CD4-positive, alpha-beta T cell (primary cell): ENCODE results near the gene IL17REL. TPM values are rescaled to one million over a fixed set of nuclear protein-coding genes. Genes with fewer than 3 reads are reported as not detected.

Source experiments
- ATAC-seq: fragments of 200-7000 bp; cut with Tn5 transposase; one replicate; pipeline ENCODE4 v1.10.0; 2022; ENCODE audit warnings: mild to moderate bottlenecking; ENCODE audit not compliant: poor library complexity
- CTCF ChIA-PET: fragments of 350-600 bp; sonication (Branson Sonifier 250); formaldehyde crosslinking; loops from one replicate; lab custom pipeline; 2021; ENCODE audit warnings: antibody characterized with exemption, inconsistent platforms; lab: Charles Lee
- POLR2A ChIA-PET: fragments of 350-600 bp; sonication (Branson Sonifier 250); formaldehyde crosslinking; loops from one replicate; lab custom pipeline; 2021; ENCODE audit warnings: antibody characterized with exemption, inconsistent platforms; lab: Charles Lee
- DNase-seq, 14 experiments: peaks; one replicate each; pipeline ENCODE4 v3.0.0-alpha.2; 2013 to 2020; ENCODE audit warnings: mixed read lengths in 2 of 14
- H3K27ac ChIP-seq, 2 donors: one replicate each; pipeline versions ENCODE4 v1.5.1 to v1.7.0; 2013; ENCODE audit warnings: low read length in 2 of 2, low read depth in 1 of 2, mild to moderate bottlenecking in 1 of 2
- H3K27me3 ChIP-seq, 2 experiments: 1 replicate in 1 of 2; 2 replicates in 1 of 2; pipeline versions ENCODE4 v1.6.1 to v1.7.0; 2013; ENCODE audit warnings: low read length in 2 of 2, control low read depth in 1 of 2, mild to moderate bottlenecking in 1 of 2, moderate library complexity in 1 of 2; ENCODE audit not compliant: insufficient read depth in 2 of 2, control insufficient read depth in 1 of 2
- H3K36me3 ChIP-seq: one replicate; pipeline ENCODE4 v1.6.1; 2013; ENCODE audit warnings: low read length, control low read depth; ENCODE audit not compliant: insufficient read depth
- H3K4me1 ChIP-seq: one replicate; pipeline ENCODE4 v1.6.1; 2013; ENCODE audit warnings: low read length, control low read depth; ENCODE audit not compliant: insufficient read depth
- H3K4me3 ChIP-seq: one replicate; pipeline ENCODE4 v1.5.1; 2013; ENCODE audit warnings: mild to moderate bottlenecking, low read length, moderate library complexity
- H3K9me3 ChIP-seq, 2 experiments: 1 replicate in 1 of 2; 2 replicates in 1 of 2; pipeline versions ENCODE4 v1.6.1 to v1.7.0; 2013; ENCODE audit warnings: low read length in 2 of 2, mild to moderate bottlenecking in 2 of 2, control low read depth in 1 of 2, moderate library complexity in 1 of 2; ENCODE audit not compliant: control insufficient read depth in 1 of 2, insufficient read depth in 1 of 2
- H3K27ac Mint-ChIP-seq: one replicate; pipeline ENCODE4 v1.8.0; 2020; ENCODE audit warnings: mixed read lengths
- H3K27me3 Mint-ChIP-seq: one replicate; pipeline ENCODE4 v1.8.0; 2021; ENCODE audit warnings: mixed read lengths
- H3K36me3 Mint-ChIP-seq: one replicate; pipeline ENCODE4 v1.8.0; 2021; ENCODE audit warnings: low read depth, mixed read lengths
- H3K4me1 Mint-ChIP-seq: one replicate; pipeline ENCODE4 v1.8.0; 2021; ENCODE audit warnings: low read depth, mixed read lengths
- H3K4me3 Mint-ChIP-seq: one replicate; pipeline ENCODE4 v1.8.0; 2020; ENCODE audit warnings: mild to moderate bottlenecking, mixed read lengths
- H3K9me3 Mint-ChIP-seq: one replicate; pipeline ENCODE4 v1.8.0; 2020; ENCODE audit warnings: mixed read lengths
- CTCF ChIP-seq: fragments of 200-600 bp; IDR thresholded peaks from one replicate; pipeline ENCODE4 v1.8.0; 2022; ENCODE audit warnings: antibody characterized with exemption, mild to moderate bottlenecking
- intact Hi-C, 2 experiments: fragments of 100-400 bp; cut with DNase I in 1 of 2; cut with micrococcal nuclease in 1 of 2; formaldehyde crosslinking; loops; one replicate each; pipeline versions ENCODE4 v1.15.1 to v1.9.0; 2023 to 2025; cut with DNase I, micrococcal nuclease
- total RNA-seq, 174 experiments: library from RNA in 2 of 174; stranded (reverse) in 2 of 174; gene quantifications; one replicate each; pipeline ENCODE4 v1.2.3 and lab custom pipeline; 2021 to 2026

Gene IL17REL
- total RNA-seq, 2 experiments from 2014 or later = not detected

GRCh38 chr22:50060441-50061140, 48.0 kb upstream of the IL17REL start:
- Histone ChIP-seq H3K9me3 (no peaks in the 10 kb centered on the region), H3K27ac (no peak overlapping the region), H3K27me3 (peaks cover 24 to 36% of the 10 kb centered on the region in 2 experiments), H3K4me1 (no peaks in the 10 kb centered on the region), H3K36me3 (no peaks in the 10 kb centered on the region), H3K4me3 (no peak overlapping the region)
- DNase-seq (no peak), ATAC-seq (no peak)
- TF ChIP-seq CTCF = no peak
- no peaks in the 10 kb centered on the region for H3K4me1 Mint-ChIP-seq
- H3K27me3 Mint-ChIP-seq = peaks cover 33% of the 10 kb centered on the region
- H3K9me3 Mint-ChIP-seq = no peaks in the 10 kb centered on the region
- ChIA-PET POLR2A (no interaction called here), CTCF (no interaction called here)
- no peak overlapping the region for H3K27ac Mint-ChIP-seq
- H3K36me3 Mint-ChIP-seq = no peaks in the 10 kb centered on the region
- H3K4me3 Mint-ChIP-seq = no peak overlapping the region
- intact Hi-C loops = no loop called here

GRCh38 chr22:50059881-50060262, 47.3 kb upstream of the IL17REL start:
- ChIA-PET POLR2A (no interaction called here), CTCF (no interaction called here)
- H3K27ac Mint-ChIP-seq = no peak overlapping the region

GRCh38 chr22:50058906-50059880, 46.6 kb upstream of the IL17REL start:
- H3K36me3 ChIP-seq = no peaks in the 10 kb centered on the region
- intact Hi-C loops = no loop called here
- H3K4me3 ChIP-seq = no peak overlapping the region
- no peak for ATAC-seq
- H3K4me3 Mint-ChIP-seq = no peak overlapping the region
- H3K9me3 Mint-ChIP-seq = no peaks in the 10 kb centered on the region
- no peaks in the 10 kb centered on the region for H3K36me3 Mint-ChIP-seq
- H3K4me1 ChIP-seq = no peaks in the 10 kb centered on the region
- H3K27ac Mint-ChIP-seq = no peak overlapping the region
- peaks cover 27 to 36% of the 10 kb centered on the region in 2 experiments for H3K27me3 ChIP-seq
- DNase-seq = no peak
- ChIA-PET CTCF (no interaction called here), POLR2A (no interaction called here)
- H3K9me3 ChIP-seq = peaks cover 0 to 4% of the 10 kb centered on the region in 2 experiments
- H3K27me3 Mint-ChIP-seq = peaks cover 39% of the 10 kb centered on the region
- no peak for TF ChIP-seq CTCF
- no peak overlapping the region for H3K27ac ChIP-seq
- no peaks in the 10 kb centered on the region for H3K4me1 Mint-ChIP-seq

More at GRCh38 chr22:50059881-50060262, 47.3 kb upstream of the IL17REL start:
- Histone ChIP-seq H3K36me3 (no peaks in the 10 kb centered on the region), H3K4me3 (no peak overlapping the region), H3K4me1 (no peaks in the 10 kb centered on the region), H3K9me3 (no peaks in the 10 kb centered on the region), H3K27me3 (peaks cover 24 to 36% of the 10 kb centered on the region in 2 experiments), H3K27ac (no peak overlapping the region)
- ATAC-seq (no peak), DNase-seq (no peak)
- Mint-ChIP-seq H3K36me3 (no peaks in the 10 kb centered on the region), H3K4me3 (no peak overlapping the region), H3K4me1 (no peaks in the 10 kb centered on the region), H3K9me3 (no peaks in the 10 kb centered on the region), H3K27me3 (peaks cover 39% of the 10 kb centered on the region)
- TF ChIP-seq CTCF = no peak
- intact Hi-C loops = no loop called here
